Measurements from ENCODE around the gene CRABP1. TPM values are rescaled to one million over a fixed set of nuclear protein-coding genes. Genes with fewer than 3 reads are reported as not detected.

CRABP1 gene
- total RNA-seq, 2 experiments from 2014 or later = not detected

DNA sequence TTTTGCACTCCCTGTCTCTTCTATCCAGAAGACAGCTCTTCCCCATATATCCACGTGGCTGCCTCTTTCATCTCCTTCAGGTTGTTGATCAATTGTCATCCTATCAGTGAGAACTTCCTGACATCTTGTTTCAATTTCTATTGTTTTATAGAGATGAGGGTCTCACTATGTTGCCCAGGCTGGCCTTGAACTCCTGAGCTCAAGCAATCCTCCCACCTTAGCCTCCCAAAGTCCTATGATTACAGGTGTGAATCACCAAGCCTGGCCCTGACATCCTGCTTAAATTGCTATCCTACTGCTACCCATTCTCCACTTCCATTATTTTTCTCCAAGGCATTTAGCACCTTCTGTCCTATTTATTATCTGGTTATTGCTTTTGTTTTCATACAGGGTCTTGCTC lies 53.0 kb downstream of the CRABP1 start:
- intact Hi-C loops (cut with micrococcal nuclease; ENCODE audit: unreplicated experiment) = no loop called here
- Histone ChIP-seq H3K36me3 (ENCODE audit: insufficient read depth, low read length) (no peaks in the 10 kb centered on the region), H3K79me2 (ENCODE audit: insufficient read depth, low read depth, low read length) (no peaks in the 10 kb centered on the region), H3K4me2 (ENCODE audit: low read length) (no peak overlapping the region), H3K27ac (ENCODE audit: low read depth, low read length, poor library complexity, severe bottlenecking) (no peak overlapping the region), H3K4me3 (ENCODE audit: low read depth, low read length, poor library complexity, severe bottlenecking) (no peak overlapping the region), H3K4me1 (ENCODE audit: insufficient read depth, low read length, poor library complexity, severe bottlenecking) (no peaks in the 10 kb centered on the region), H2AFZ (ENCODE audit: low read length) (no peak overlapping the region), H4K20me1 (ENCODE audit: insufficient read depth, low read length) (no peaks in the 10 kb centered on the region), H3K9me3 (ENCODE audit: low read length) (no peaks in the 10 kb centered on the region), H3K9me2 (ENCODE audit: insufficient read depth, low read length) (no peaks in the 10 kb centered on the region)
- POLR2A ChIA-PET = interaction anchor here (0.6 kb wide), 1 partner anchor 19 kb away, joined by 3 read pairs; no protein-coding TSS in a partner anchor
- BruUV-seq (replicated peaks) = no TSS peak
- DNase-seq (ENCODE audit: low spot score) = no peak
- no peak for TF ChIP-seq EZH2phosphoT487 (IDR thresholded peaks at IDR 0.05; ENCODE audit: borderline replicate concordance, low read depth, low read length)
- TF ChIP-seq, protein P1, sequence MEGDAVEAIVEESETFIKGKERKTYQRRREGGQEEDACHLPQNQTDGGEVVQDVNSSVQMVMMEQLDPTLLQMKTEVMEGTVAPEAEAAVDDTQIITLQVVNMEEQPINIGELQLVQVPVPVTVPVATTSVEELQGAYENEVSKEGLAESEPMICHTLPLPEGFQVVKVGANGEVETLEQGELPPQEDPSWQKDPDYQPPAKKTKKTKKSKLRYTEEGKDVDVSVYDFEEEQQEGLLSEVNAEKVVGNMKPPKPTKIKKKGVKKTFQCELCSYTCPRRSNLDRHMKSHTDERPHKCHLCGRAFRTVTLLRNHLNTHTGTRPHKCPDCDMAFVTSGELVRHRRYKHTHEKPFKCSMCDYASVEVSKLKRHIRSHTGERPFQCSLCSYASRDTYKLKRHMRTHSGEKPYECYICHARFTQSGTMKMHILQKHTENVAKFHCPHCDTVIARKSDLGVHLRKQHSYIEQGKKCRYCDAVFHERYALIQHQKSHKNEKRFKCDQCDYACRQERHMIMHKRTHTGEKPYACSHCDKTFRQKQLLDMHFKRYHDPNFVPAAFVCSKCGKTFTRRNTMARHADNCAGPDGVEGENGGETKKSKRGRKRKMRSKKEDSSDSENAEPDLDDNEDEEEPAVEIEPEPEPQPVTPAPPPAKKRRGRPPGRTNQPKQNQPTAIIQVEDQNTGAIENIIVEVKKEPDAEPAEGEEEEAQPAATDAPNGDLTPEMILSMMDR (conservative IDR thresholded peaks at IDR 0.05; ENCODE audit: low read length) = no peak
- CTCF ChIA-PET (ENCODE audit: unreplicated experiment) = no interaction called here

DNA sequence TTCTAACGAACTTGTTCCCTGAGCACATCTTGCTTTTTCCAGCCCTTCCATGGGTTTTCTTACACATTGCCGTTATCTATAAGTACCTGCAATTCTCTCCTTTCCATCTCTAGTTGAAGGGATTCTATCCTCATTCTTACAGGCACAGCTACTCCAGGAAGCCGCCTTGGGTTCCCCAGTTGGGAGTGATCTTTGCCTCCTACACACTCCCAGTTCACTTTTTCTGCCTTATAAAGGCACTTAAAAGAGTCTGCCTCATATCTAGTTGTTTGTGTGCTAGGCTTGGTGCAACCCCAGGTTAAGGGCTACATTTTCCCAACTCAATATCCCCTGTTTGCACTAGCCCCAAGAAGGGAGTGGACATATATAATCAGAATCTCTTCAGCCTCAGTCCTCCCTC lies 53.9 kb downstream of the CRABP1 start:
- TF ChIP-seq EZH2phosphoT487 (IDR thresholded peaks at IDR 0.05; ENCODE audit: borderline replicate concordance, low read depth, low read length) = no peak
- TF ChIP-seq, protein P1 (conservative IDR thresholded peaks at IDR 0.05; ENCODE audit: low read length) = no peak
- no peaks in the 10 kb centered on the region for H3K9me2 ChIP-seq (ENCODE audit: insufficient read depth, low read length)
- POLR2A ChIA-PET = no interaction called here
- no TSS peak for BruUV-seq (replicated peaks)
- no peaks in the 10 kb centered on the region for H3K9me3 ChIP-seq (ENCODE audit: low read length)
- no peaks in the 10 kb centered on the region for H3K79me2 ChIP-seq (ENCODE audit: insufficient read depth, low read depth, low read length)
- H2AFZ ChIP-seq (ENCODE audit: low read length) = no peak overlapping the region
- H3K27ac ChIP-seq (ENCODE audit: low read depth, low read length, poor library complexity, severe bottlenecking) = no peak overlapping the region
- no peaks in the 10 kb centered on the region for H3K36me3 ChIP-seq (ENCODE audit: insufficient read depth, low read length)
- no peak for DNase-seq (ENCODE audit: low spot score)
- H3K4me3 ChIP-seq (ENCODE audit: low read depth, low read length, poor library complexity, severe bottlenecking) = no peak overlapping the region
- no peak overlapping the region for H3K4me2 ChIP-seq (ENCODE audit: low read length)
- CTCF ChIA-PET (ENCODE audit: unreplicated experiment) = no interaction called here
- H4K20me1 ChIP-seq (ENCODE audit: insufficient read depth, low read length) = no peaks in the 10 kb centered on the region
- H3K4me1 ChIP-seq (ENCODE audit: insufficient read depth, low read length, poor library complexity, severe bottlenecking) = no peaks in the 10 kb centered on the region
- intact Hi-C loops (cut with micrococcal nuclease; ENCODE audit: unreplicated experiment) = no loop called here

- H3K4me3 ChIP-seq (ENCODE audit: low read depth, low read length, poor library complexity, severe bottlenecking) = no peak overlapping the region
- POLR2A ChIA-PET = interaction anchor here (0.7 kb wide), 1 partner anchor 156 kb away, joined by 3 read pairs; no protein-coding TSS in a partner anchor
Measured at GRCh38 chr15:78394981-78395616, 54.9 kb downstream of the CRABP1 start.

More at GRCh38 chr15:78394981-78395616, 54.9 kb downstream of the CRABP1 start:
- no peak for DNase-seq (ENCODE audit: low spot score)
- no peaks in the 10 kb centered on the region for H3K9me2 ChIP-seq (ENCODE audit: insufficient read depth, low read length)
- no peaks in the 10 kb centered on the region for H4K20me1 ChIP-seq (ENCODE audit: insufficient read depth, low read length)
- H2AFZ ChIP-seq (ENCODE audit: low read length) = no peak overlapping the region
- no peaks in the 10 kb centered on the region for H3K9me3 ChIP-seq (ENCODE audit: low read length)
- no peaks in the 10 kb centered on the region for H3K36me3 ChIP-seq (ENCODE audit: insufficient read depth, low read length)
- H3K27ac ChIP-seq (ENCODE audit: low read depth, low read length, poor library complexity, severe bottlenecking) = no peak overlapping the region
- H3K79me2 ChIP-seq (ENCODE audit: insufficient read depth, low read depth, low read length) = no peaks in the 10 kb centered on the region
- no peaks in the 10 kb centered on the region for H3K4me1 ChIP-seq (ENCODE audit: insufficient read depth, low read length, poor library complexity, severe bottlenecking)
- TF ChIP-seq EZH2phosphoT487 (IDR thresholded peaks at IDR 0.05; ENCODE audit: borderline replicate concordance, low read depth, low read length) = no peak
- TF ChIP-seq, protein P1 (conservative IDR thresholded peaks at IDR 0.05; ENCODE audit: low read length) = no peak
- CTCF ChIA-PET (ENCODE audit: unreplicated experiment) = interaction anchor here (0.6 kb wide), 1 partner anchor 46 kb away, joined by 3 read pairs; no protein-coding TSS in a partner anchor
- H3K4me2 ChIP-seq (ENCODE audit: low read length) = no peak overlapping the region
- no TSS peak for BruUV-seq (replicated peaks)
- intact Hi-C loops (cut with micrococcal nuclease; ENCODE audit: unreplicated experiment) = no loop called here

All from OCI-LY7 (cell line).